Measurements from ENCODE around the gene ITGA6.
"Not testable (repeated sequence)": the region's sequence is repeated elsewhere in the genome, so short reads cannot be mapped to it uniquely, and the experiment has no call there.

ITGA6 gene

DNA sequence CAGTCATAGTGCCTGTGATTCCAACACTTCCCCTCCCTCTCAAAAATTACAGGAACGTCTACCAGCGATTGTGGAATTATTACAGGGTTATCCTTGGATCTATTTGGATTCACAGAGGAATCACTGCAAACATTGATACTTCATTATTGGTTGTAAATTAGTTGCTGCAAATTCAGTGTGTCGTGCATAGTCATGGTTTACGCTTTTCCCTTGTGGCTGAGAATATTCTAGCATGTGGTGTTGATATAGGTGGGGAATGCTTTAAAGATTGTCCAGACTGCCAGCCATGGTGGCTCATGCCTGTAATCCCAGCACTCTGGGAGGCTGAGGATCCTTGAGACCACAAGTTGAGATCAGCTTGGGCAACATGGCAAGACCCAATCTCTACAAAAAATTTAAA, 79.8 kb downstream of the ITGA6 start:
- FAIRE-seq (no peak), DNase-seq (ENCODE audit: insufficient read length, low spot score) (no peak)

DNA sequence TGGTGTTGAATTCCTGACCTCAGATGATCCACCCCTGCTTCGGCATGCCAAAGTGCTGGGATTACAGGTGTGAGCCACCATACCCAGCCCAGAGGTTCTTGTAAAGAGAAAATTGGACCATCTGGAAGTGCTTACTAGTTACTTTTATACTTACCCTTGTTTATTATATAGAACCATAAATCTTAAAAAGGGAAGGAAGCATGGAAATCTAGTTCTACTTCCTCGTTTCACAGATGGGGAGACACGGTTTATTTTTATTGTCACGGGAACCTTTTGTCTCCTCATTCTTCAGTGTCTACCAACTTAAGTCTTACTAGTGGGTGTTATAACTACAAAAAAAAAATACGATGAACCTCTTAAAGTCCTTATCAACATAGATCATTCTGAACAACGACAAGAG, 82.7 kb downstream of the ITGA6 start:
- FAIRE-seq (no peak), DNase-seq (ENCODE audit: insufficient read length, low spot score) (no peak)

GRCh38 chr2:172510548-172510947, 83.2 kb downstream of the ITGA6 start:
- no peak for DNase-seq (ENCODE audit: insufficient read length, low spot score)
- no peak for FAIRE-seq

- FAIRE-seq, result no peak
- no peak for DNase-seq (ENCODE audit: insufficient read length, low spot score)
These were observed 85.6 kb downstream of the ITGA6 start for GRCh38 chr2:172512810-172513523.

DNA sequence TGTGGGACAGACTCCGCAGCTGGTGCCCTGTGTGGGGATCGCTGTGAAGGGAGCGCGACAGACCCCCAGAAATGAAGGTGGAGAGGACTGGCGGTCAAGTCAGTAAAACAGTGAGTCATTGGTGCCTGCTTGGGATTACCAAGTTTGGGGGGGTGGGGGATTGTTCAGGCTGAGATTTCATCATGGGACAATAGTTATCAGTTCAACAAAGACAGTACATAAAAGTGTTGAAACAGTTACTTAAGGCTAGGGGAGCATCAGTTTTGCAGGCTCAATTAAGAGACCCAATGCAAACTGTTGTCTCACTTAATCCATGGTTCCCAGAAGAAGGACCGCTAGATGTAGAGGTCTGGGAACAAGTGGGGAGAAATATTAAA, 86.1 kb downstream of the ITGA6 start:
- no peak for DNase-seq (ENCODE audit: insufficient read length, low spot score)
- FAIRE-seq, result no peak

GRCh38 chr2:172513935-172514586, 86.7 kb downstream of the ITGA6 start:
- FAIRE-seq (no peak), DNase-seq (ENCODE audit: insufficient read length, low spot score) (no peak)

DNA sequence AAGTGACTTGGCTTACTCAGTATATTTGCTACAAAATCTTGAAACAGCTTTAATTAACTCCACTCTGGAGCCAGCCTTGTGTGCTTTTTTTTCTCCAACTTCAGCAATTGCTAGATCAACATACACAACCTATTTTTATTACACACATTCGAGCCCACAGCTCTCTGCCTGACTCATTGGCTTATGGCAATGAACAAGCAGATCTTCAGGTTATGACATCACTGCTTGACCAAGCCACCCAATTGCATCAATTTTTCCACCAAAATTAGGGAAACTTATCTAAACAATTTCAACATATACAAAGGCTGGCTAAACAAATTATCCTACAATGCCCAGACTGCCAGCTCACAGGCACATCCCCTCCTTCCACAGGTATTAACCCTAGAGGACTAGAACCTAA, 88.9 kb downstream of the ITGA6 start:
- no peak for FAIRE-seq

DNA sequence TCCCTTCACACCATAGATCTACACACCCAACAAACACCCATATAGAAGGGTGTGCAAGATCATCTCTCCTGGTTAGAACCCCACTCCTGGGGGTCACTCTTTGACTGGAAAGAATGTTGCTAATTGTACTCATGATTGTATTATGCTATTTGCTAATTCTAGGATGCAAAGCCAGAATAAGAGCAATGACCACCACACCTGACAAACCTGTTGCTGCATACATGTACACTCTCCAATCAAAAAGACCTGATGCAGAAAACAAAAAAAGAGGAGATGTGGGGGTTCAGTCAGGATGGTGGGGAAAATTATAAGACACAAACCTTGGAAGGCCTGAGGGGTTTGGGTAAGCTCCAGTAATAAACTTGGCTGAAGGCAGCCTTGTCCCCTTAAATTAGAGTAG, 91.6 kb downstream of the ITGA6 start:
- DNase-seq (ENCODE audit: insufficient read length, low spot score) (no peak), FAIRE-seq (no peak)

More for the DNA sequence above, 88.9 kb downstream of the ITGA6 start:
- no peak for DNase-seq (ENCODE audit: insufficient read length, low spot score)

DNA sequence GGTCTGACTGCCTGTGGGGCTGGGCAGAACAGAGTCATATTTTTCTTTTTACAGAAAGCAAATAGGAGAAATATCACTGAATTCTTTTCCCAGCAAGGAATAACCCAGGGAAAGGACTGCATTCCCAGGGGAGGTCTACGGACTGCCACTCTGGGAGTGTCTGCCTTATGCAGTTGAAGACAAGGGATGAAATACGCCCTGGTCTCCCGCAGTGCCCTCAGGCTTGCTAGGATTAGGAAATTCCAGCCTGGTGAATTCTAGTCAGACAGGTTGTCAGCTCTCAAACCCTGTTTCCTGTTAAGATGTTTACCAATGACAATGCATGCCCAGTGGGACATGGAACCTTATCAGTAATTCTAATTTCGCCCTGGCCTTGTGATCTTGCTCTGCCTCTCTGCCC, 98.2 kb downstream of the ITGA6 start:
- no peak for DNase-seq (ENCODE audit: insufficient read length, low spot score)
- FAIRE-seq, result no peak

DNA sequence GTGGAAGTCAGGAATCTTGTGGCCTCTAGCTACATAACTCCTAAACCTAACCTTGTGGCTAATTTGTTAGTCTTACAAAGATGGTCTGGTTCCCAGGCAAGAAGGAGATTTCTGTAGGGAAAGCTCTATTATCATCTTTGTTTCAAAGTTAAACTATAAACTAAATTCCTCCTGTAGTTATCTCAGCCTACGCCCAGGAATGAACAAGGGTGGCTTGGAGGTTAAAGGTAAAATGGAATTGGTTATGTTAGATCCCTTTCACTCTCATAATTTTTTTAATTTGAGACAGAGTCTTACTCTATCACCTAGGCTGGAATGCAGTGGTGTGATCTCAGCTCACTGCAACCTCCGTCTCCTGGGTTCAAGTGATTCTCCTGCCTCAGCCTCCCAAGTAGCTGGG, 103.9 kb downstream of the ITGA6 start:
- FAIRE-seq, result no peak
- no peak for DNase-seq (ENCODE audit: insufficient read length, low spot score)

GRCh38 chr2:172532461-172532860, 105.1 kb downstream of the ITGA6 start:
- not testable (repeated sequence) for DNase-seq (ENCODE audit: insufficient read length, low spot score); FAIRE-seq

GRCh38 chr2:172533687-172534086, 106.3 kb downstream of the ITGA6 start:
- DNase-seq (ENCODE audit: insufficient read length, low spot score) (no peak), FAIRE-seq (no peak)

GRCh38 chr2:172535119-172535518, 107.7 kb downstream of the ITGA6 start:
- FAIRE-seq (no peak), DNase-seq (ENCODE audit: insufficient read length, low spot score) (no peak)

GRCh38 chr2:172537851-172538250, 110.5 kb downstream of the ITGA6 start:
- not testable (repeated sequence) for FAIRE-seq; DNase-seq (ENCODE audit: insufficient read length, low spot score)

DNA sequence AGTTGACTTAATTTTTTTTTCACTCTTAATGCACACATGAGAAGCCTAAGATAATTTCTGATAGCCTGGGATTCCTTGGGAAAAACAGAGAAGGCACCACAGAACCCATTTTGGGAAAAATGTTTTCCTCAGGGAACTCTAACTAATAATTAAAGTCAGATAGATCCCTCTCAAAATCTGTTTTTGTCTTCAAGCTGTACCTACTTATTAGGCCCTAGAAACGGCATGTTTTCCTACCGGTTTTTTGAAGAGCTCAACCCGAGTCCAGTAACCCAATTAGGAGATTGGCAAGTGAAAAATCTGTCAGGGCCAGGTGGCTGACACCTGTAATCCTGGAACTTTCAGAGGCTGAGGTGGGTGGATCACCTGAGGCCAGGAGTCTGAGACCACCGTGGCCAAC, 112.4 kb downstream of the ITGA6 start:
- no peak for FAIRE-seq
- no peak for DNase-seq (ENCODE audit: insufficient read length, low spot score)

DNA sequence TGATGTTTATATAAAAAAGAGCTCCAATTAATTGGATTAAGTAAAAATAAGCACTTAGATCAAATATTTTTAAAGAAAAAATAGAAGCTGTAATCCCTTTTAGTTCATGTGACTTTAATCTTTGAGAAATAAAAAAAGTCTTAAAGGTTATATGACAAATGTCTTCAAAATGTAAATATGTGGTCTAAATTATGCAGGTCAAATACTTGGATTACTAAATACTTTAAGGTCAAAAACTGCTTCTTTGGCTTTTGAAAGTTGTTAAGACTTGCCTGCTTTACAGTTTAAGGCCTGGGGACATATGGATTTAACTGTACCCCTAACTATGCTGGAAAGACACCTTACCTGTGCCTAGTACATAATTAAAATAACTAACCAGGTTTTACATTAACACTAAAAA, 113.0 kb downstream of the ITGA6 start:
- DNase-seq (ENCODE audit: insufficient read length, low spot score) (no peak), FAIRE-seq (no peak)

DNA sequence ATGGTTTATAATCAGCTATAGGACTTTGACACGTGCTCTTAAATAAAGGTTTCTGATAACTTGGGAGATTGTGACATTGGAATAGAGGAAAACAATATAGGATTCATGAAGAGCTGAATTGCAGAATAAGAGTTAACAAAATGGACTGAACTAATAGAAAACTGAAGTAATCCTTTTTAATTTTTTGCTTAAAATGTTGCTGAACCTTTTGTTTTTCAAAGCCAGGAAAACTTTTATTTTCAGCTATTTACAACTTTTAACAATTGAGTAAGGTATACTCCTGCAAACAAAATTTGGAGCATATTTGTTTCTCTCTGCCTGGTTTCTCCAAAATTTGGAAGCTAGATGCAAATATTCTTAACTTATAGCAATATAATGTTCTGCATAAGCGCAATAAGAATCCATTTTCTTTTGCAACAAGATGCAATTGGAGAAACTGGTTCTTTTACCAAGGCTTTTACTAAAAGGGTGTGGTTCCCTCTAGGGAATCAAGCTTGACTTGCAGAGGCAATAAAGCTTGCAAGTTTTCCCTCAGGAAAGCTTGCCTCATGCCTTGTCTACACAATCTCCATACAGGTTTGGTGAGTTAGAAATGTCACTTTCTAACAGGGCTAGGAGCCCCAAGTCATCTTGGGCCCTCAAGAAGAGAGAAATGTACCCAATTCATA, 118.2 kb downstream of the ITGA6 start:
- FAIRE-seq, result no peak

DNA sequence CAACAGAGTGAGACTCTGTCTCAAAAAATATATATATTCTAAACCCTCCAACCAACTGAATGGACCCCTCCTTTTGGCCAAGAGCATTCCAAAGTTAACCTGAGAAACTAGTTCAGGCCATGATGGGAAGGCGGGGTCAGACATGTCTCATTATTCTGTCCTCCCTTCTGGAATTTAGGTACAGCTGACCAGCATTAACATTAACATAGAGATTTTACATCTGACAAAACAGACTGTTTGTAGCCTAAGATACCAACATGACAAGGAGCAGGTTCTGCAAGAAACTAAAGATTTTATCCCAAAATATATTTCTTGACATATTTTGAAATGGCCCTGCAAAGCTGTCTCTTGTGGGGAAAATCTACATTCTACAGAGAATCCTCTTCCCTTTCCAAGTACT, 121.7 kb downstream of the ITGA6 start:
- no peak for FAIRE-seq
- DNase-seq (ENCODE audit: insufficient read length, low spot score), result no peak

More for the DNA sequence above, 118.2 kb downstream of the ITGA6 start:
- DNase-seq (ENCODE audit: insufficient read length, low spot score), result no peak

DNA sequence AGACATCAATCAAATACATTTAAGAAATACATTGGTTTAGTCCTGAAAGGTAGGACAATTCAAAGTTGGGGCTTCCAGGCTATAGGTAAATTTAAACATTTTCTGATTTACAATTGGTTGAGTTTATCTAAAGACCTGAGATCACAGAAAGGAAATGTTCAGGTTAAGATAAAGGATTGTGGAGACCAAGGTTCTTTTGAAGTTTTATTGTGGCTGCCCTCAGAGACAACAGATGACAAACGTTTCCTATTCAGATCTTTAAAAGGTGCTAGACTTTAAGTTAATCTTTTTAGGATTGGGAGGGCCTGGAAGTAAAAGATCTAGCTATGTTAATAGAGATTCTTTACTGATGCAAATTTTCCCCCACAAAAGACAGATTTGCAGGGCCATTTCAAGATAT, 122.4 kb downstream of the ITGA6 start:
- not testable (repeated sequence) for DNase-seq (ENCODE audit: insufficient read length, low spot score); FAIRE-seq

- FAIRE-seq (no peak), DNase-seq (ENCODE audit: insufficient read length, low spot score) (no peak)
These were observed 123.0 kb downstream of the ITGA6 start for GRCh38 chr2:172550419-172550818.

DNA sequence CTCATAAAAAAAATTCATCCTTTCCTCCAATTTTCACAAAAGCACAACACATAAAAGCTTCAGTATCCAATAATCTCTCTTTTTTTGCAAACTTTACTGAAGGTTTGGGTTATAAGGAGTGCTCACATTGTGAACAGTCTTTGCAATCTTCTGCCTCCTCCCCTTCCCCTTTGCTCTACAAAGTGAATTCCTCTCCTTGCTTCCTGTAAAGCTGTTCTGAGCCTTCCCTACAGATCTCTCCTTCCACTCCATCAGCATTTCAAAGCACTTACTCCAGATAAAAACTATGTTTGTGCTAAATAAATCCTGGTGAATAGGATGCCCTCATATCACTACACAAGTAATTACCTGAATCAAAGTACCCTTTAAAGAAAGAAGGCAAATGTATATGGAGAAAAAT, 123.9 kb downstream of the ITGA6 start:
- DNase-seq (ENCODE audit: insufficient read length, low spot score) (no peak), FAIRE-seq (no peak)
